NCI-H345 treated with DMSO at 0.1 percent for 48 hours (cell line): Measurements from ENCODE around the gene SELPLG.

Source experiments
- DNase-seq: peaks from one replicate; lab custom pipeline; 2025; ENCODE audit not compliant: unreplicated experiment; lab: John Stamatoyannopoulos, UW

SELPLG gene

DNA sequence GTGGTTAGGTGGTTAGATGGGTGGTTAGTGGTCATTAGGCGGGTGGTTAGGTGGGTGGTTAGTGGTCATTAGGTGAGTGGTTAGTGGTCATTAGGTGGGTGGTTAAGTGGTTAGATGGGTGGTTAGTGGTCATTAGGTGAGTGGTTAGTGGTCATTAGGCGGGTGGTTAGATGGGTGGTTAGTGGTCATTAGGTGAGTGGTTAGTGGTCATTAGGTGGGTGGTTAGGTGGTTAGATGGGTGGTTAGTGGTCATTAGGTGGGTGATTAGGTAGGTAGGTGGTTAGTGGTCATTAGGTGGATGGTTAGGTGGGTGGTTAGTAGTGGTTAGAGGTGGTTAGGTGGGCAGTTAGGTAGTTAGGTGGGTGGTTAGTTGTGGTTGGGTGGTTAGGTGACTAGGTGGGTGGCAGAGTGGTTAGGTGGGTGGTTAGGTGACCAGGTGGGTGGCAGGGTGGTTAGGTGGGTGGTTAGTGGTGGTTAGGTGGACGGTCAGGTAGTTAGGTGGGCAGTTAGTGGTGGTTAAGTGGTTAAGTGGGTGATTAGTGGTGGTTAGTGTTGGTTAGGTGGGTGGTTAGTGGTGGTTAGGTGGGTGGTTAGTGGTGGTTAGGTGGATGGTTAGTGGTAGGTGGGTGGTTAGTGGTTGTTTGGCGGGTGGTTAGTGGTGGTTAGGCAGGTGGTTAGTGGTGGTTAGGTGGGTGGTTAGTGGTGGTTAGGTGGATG is 27.8 kb downstream of the SELPLG start:
- DNase-seq: no peak

DNA sequence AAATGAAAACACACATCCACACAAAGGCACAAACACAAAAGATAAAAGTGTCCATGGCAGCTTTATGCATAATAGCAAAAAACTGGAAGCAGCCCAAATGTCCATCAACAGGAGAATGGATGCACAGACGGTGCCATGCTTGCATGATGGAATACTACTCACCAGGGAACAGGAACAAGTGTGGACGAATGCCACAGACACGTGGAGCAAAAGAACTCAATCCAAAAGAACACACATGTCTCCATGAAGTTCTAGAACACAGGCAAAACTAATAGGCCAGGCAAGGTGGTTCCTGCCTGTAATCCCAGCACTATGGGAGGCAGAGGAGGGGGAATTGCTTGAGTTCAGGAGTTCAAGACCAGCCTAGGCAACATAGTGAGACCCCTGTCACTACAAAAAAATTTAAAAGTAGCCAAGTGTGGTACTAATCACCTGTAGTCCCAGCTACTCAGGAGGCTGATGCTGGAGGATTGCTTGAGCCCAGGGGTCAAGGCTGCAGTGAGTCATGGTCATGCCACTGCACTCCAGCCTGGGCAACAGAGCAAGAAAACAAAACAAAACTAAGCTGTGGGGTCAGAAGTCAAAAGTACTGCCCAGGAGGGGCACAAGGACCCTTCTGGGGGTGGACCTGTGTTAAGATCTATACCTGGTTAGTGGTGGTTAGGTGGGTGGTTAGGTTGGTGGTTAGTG is 28.5 kb downstream of the SELPLG start:
- no peak for DNase-seq

DNA sequence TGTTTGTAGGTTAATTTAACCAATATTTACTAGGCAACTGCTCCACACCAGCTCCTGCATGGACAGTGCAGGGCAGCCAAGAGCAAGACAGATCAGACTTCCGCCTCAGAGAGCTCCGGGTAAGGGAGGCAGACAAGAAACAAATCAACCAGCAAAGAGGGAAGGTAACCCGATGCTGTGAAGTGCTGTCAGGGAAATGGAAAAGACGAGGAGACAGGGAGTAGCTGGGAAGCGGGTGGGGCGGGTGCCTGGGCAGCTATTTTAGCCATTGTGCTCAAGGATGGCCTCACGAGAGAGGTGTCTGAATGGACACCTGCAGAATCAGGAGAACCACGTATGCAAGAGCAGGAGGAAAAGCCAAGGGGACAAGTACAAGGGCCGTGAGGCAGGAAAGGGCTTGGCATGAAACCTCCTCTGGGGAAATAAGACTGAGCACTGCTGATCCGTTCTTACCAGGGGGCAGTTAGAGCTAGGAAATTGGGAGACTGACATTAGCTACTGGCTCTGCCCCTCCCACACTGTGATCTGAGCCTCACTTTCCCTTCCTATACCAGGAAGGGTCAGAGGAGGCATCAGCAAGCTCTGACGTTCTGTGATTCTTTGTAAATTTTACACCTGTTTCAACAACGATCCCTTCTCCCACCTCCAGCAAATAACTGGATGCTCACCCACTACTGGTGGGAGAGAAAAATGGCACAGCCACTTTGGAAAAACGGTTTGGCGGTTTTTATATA is 29.3 kb downstream of the SELPLG start:
- DNase-seq: no peak

GRCh38 chr12:108603743-108604142 is 30.0 kb downstream of the SELPLG start:
- DNase-seq: no peak

DNA sequence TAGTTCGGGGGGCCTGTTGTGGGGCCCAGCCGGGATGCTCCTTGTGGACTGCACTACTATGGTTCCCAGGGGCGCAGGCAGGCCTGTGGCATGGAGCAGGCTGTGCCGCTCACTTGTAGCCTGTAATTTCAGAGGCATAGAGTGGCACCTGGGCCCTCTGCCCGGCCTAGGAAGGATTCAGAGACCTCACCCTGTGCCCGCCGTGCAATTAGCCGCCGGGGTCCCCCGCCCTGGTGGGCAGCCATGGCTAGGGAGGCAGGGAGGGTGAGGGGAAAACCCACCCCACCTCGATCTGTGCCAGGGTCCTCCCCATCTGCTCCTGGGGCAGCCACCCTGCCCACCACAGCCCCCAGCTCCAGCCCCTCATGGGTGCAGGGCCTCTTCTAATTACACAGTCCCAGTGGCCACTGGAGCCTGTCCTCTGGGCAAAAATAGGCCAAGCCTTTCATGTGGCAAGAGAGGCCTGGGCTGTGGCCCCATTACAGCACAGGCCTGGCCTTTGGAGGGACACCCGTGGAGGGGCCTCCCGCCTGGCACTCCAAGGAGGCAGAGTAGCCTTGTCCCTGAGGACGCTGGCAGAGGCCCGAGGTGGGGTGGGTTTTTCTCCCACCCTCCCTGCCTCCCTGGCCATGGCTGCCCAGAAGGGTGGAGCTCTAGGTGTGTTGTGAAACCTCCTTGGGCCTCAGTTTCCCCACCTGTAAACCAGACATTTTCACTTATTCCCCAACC is 30.6 kb downstream of the SELPLG start:
- DNase-seq: no peak

DNA sequence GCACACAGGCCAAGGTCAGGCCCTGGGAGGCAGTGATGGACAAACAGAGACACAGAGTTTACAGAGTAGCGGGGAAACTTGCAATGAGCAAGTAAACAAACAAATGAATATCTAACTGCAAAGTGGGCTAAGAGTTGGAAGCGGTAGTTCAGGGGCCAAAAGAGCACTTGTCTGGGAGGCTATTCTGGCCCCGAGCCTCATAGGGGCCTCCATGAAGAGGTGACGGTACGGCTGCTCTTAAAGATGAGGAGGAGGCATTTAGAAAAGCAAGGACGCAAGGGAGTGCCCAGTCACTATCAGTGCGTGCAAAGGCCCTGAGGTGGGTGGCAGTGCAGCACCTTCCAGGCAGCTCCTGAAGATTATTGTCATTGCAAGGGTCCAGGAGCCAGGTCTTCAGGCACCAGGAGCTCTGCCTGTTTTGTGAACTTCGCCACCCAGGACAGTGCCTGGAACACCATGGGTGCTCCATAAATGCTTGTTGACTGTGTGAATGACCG is 31.4 kb downstream of the SELPLG start:
- no peak for DNase-seq

DNA sequence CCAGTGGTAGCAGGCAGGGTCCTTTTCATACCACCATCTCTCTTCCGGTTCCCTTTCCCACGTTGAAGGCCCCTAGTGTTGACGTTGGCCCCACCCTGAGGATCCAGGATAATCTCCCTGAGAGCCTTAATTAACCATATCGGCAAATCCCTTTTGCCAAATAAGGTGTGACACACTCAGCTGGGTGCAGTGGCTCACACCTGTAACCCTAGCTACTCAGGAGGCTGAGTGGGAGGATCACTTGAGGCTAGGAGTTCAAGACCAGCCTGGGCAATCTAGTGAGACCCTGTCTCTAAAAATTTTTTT is 33.0 kb downstream of the SELPLG start:
- DNase-seq: no peak

- DNase-seq: no peak
Observed at GRCh38 chr12:108599948-108600701, 33.6 kb downstream of the SELPLG start.

GRCh38 chr12:108599541-108599940 is 34.2 kb downstream of the SELPLG start:
- no peak for DNase-seq

DNA sequence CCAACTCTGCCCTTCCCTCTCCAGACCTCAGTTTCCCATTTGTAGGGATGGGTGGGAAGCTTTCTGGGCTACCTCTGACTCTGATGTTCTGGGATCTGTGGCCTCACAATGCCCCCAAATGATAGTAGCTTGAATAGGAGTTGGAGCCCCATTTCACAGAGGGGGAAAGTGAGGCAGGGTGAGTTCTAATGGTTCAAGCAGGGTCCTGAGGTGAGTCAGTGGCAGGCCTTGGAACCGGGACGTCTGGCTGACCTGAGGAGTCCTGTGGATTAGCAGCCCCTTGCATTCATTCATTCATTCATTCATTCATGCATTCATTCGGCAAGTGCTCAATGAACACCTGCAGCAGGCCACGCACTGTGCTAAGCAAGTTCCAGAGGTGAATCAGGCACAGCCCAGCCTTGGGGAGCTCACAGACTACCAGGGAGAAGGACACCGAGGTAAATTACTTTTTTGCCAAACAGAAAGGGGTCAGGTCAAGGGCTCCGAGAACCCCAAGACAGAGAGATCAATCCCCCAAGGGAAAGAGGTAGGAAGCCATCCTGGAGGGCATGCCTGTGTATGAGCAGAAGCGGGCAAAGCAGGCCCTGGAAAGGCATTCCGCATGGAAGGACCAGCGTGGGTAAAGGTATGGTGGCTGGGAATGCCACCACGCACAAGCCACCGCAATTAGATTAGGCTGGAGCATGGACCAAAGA is 35.0 kb downstream of the SELPLG start:
- DNase-seq: no peak

DNA sequence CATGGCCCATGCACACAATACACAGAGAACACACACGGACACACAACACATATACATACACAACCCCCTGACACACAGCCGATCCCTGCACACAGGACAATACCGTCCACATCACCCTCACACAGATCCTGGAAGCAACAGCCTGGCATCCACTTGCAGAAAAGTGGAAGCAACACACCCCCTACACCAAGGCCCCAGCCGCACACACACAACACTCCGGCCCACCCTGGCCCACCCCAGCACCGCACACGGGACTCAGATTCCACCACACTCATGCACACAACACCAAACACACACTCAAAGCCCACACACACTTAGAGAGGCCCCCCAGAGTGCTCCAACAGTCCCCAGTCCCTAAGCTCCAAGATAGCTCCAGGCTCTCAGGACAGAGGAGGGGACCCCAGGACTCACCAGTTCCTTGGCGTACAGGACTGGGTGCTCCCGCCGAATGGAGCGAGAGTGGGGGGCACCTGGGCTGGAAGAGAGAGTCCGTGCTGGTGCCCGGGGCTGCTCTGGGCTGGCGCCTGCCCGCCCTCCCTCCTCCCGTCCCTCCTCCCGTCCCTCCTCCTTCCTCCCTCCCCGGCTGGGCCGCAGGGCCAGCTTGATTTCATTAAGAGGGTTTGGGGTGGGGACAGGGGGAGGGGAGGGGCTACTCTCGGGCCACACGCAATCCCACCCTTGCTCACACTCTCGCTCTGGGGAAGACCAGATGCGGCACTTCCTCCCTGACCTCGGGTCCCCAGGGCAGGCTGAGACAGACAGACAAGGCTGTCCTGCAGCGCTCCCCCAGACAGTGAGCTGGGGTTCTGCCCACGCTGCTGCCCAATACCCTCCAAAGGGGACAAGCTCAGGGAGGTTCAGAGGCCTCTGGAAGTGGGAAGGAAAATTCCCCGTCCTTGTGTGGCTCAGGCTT is 35.9 kb downstream of the SELPLG start, which contains the start of gene TMEM119:
TSS of gene TMEM119 (minus strand) at position 526 of the 913 bp plus-strand sequence. CDS start 5,701 bp downstream, outside the sequence.
- DNase-seq: no peak

DNA sequence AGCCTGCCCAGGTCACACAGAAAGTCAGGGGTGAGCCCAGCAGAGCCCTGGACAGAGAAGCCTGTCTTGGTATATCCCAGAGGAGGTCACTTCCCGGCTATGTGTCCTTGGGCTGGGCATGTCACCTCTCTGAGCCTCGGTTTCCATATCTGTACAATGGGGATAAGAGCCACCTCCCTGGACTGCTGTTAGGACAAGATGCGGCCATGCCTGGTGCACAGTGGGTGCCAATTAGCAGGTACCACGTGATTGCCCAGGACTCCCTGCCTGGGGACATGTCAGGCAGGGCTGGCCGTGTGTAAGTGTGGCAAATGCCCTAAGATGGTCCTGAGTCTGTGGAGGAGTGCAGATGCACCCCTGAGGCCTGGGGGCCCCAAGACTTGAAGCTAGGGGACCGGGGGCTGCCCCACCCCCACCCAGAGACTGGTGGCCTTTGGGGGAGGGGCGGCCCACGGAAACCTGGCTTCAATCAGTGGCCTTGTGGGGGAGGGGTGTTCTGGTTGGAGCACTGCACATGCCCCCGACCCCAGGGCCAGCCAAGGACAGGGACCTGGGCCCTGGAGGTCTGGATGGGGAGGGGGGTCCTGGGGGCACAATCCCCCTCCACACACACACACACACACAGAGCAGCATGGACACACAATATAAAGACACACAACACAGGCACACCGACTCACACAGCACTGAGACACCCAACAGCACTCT is 36.7 kb downstream of the SELPLG start:
- DNase-seq: no peak

- no peak for DNase-seq
Observed at GRCh38 chr12:108595711-108596647, 37.7 kb downstream of the SELPLG start.

DNA sequence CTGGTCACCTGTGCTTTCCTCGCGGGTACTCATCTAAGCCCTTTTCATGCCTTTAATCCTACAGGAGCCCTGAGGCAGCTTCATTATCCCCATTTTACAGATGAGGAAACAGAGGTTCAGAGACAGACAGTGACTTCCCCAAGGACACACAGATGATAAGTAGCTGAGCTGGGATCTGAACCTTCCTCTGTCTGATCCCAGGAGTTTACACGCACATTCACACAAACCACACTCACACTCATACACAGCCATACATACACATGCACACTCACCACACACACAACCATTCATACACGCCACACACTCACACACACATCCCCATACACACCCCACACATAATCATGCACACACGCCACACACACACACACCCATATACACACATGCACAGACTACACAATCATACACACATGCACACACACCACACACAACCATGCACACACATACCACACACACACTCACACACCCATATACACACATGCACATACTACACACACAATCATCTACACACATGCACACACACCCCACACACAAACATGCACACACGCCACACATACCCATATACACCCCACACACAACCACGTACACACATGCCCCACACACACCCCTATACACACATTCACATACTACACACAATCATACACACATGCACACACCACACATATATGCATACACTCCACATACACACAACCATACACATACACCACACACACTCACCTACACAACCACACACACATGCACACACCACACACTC is 38.6 kb downstream of the SELPLG start:
- no peak for DNase-seq

- DNase-seq: no peak
Observed at GRCh38 chr12:108594323-108594903, 39.3 kb downstream of the SELPLG start.
